Measurements from ENCODE around the gene COLEC11. TPM values are rescaled to one million over a fixed set of nuclear protein-coding genes. Genes with fewer than 3 reads are reported as not detected.
A peak's percentile ranks its signal among the peaks of the same experiment; 100 is the strongest.

COLEC11 gene
- total and polyA plus RNA-seq, 2 of the 13 experiments (the other 11 are each of a cell fraction or from before 2014, with no cell fraction given) = 1.5 to 3.0 TPM

DNA sequence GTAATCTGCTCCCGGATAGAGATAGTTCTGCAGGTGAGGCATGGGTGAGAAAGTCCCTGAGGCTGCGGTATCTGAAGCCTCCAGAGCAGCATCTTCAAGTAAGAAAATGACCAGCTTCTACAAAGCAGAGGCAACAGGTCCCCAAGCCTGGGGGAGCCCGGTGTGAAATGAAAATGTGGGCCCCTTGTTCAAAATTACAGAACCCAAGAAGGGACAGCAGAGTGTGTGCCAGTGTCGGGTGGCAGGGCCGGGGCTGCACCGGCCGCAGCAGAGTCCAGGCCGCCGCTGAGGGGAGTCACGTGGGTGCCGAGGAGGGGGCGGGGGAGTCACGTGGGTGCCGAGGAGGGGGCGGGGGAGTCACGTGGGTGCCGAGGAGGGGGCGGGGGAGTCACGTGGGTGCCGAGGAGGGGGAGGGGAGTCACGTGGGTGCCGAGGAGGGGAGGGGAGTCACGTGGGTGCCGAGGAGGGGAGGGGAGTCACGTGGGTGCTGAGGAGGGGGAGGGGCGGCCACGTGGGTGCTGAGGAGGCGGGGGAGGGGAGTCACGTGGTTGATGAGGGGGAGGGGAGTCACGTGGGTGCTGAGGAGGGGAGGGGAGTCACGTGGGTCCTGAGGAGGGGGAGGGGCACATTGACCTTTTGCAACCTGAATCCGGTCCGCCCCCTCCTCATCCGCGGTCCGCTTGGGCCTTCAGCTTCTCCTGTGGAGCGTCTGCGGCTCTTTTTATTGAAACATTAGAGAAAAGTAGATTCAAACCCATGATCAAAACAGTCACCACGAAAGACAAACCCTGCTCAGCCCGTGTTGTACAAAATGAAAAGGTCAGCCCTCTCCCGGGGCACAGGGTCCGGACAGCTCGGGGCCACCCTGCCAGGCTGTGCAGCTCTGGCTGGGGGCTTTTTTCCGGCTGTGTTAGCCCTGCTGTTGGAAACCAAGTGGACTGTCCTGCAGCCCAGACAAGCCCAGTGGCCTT lies 10.4 kb downstream of the COLEC11 start (continued):
- TF ChIP-seq, protein P1, sequence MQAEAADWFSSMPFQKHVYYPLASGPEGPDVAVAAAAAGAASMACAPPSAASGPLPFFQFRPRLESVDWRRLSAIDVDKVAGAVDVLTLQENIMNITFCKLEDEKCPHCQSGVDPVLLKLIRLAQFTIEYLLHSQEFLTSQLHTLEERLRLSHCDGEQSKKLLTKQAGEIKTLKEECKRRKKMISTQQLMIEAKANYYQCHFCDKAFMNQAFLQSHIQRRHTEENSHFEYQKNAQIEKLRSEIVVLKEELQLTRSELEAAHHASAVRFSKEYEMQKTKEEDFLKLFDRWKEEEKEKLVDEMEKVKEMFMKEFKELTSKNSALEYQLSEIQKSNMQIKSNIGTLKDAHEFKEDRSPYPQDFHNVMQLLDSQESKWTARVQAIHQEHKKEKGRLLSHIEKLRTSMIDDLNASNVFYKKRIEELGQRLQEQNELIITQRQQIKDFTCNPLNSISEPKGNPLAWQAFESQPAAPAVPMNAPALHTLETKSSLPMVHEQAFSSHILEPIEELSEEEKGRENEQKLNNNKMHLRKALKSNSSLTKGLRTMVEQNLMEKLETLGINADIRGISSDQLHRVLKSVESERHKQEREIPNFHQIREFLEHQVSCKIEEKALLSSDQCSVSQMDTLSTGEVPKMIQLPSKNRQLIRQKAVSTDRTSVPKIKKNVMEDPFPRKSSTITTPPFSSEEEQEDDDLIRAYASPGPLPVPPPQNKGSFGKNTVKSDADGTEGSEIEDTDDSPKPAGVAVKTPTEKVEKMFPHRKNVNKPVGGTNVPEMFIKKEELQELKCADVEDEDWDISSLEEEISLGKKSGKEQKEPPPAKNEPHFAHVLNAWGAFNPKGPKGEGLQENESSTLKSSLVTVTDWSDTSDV (CRISPR knock-in tag; IDR thresholded peaks at IDR 0.05) = no peak
- TF ChIP-seq AHR (CRISPR knock-in tag; IDR thresholded peaks at IDR 0.05) = no peak
- TF ChIP-seq CEBPG (CRISPR knock-in tag; IDR thresholded peaks at IDR 0.05) = 0 out of 2 replicates have a peak, but pooled peaks have one; percentile 12
- peak; percentile 71; the same call in 1 of the 2 replicates for TF ChIP-seq SP5 (CRISPR knock-in tag; IDR thresholded peaks at IDR 0.05; ENCODE audit: borderline replicate concordance, low read depth)
- TF ChIP-seq ZNF550 (CRISPR knock-in tag; IDR thresholded peaks at IDR 0.05; ENCODE audit: borderline replicate concordance) = no peak
- no peak for TF ChIP-seq FOXO1 (CRISPR knock-in tag; IDR thresholded peaks at IDR 0.05)
- no peak for TF ChIP-seq ZNF367 (CRISPR knock-in tag; IDR thresholded peaks at IDR 0.05; ENCODE audit: borderline replicate concordance)
- TF ChIP-seq CHD4 (IDR thresholded peaks at IDR 0.05; ENCODE audit: borderline replicate concordance, low read length) = no peak; the same call in 1 of the 2 replicates
- no peak for TF ChIP-seq ZSCAN22 (CRISPR knock-in tag; IDR thresholded peaks at IDR 0.05)
- TF ChIP-seq ZNF570 (CRISPR knock-in tag; IDR thresholded peaks at IDR 0.05; ENCODE audit: borderline replicate concordance) = no peak
- peak; percentile 28; the same call in 1 of the 2 replicates for TF ChIP-seq FOSL2 (CRISPR knock-in tag; IDR thresholded peaks at IDR 0.05)
- TF ChIP-seq ELF4 (CRISPR knock-in tag; IDR thresholded peaks at IDR 0.05; ENCODE audit: borderline replicate concordance) = 0 out of 2 replicates have a peak, but pooled peaks have one; percentile 41
- no peak for TF ChIP-seq ZFP36L2 (CRISPR knock-in tag; IDR thresholded peaks at IDR 0.05)
- no peak for TF ChIP-seq BRCA1 (CRISPR knock-in tag; IDR thresholded peaks at IDR 0.05)
- TF ChIP-seq, protein P2, sequence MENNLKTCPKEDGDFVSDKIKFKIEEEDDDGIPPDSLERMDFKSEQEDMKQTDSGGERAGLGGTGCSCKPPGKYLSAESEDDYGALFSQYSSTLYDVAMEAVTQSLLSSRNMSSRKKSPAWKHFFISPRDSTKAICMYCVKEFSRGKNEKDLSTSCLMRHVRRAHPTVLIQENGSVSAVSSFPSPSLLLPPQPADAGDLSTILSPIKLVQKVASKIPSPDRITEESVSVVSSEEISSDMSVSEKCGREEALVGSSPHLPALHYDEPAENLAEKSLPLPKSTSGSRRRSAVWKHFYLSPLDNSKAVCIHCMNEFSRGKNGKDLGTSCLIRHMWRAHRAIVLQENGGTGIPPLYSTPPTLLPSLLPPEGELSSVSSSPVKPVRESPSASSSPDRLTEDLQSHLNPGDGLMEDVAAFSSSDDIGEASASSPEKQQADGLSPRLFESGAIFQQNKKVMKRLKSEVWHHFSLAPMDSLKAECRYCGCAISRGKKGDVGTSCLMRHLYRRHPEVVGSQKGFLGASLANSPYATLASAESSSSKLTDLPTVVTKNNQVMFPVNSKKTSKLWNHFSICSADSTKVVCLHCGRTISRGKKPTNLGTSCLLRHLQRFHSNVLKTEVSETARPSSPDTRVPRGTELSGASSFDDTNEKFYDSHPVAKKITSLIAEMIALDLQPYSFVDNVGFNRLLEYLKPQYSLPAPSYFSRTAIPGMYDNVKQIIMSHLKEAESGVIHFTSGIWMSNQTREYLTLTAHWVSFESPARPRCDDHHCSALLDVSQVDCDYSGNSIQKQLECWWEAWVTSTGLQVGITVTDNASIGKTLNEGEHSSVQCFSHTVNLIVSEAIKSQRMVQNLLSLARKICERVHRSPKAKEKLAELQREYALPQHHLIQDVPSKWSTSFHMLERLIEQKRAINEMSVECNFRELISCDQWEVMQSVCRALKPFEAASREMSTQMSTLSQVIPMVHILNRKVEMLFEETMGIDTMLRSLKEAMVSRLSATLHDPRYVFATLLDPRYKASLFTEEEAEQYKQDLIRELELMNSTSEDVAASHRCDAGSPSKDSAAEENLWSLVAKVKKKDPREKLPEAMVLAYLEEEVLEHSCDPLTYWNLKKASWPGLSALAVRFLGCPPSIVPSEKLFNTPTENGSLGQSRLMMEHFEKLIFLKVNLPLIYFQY (CRISPR knock-in tag; IDR thresholded peaks at IDR 0.05; ENCODE audit: borderline replicate concordance) = no peak; the same call in none of the 2 replicates
- TF ChIP-seq SIX1 (CRISPR knock-in tag; IDR thresholded peaks at IDR 0.05; ENCODE audit: borderline replicate concordance) = peak; percentile 43
- TF ChIP-seq POLR2AphosphoS5 (IDR thresholded peaks at IDR 0.05; ENCODE audit: low read depth, low read length) = peak; percentile 75
- no peak for TF ChIP-seq CEBPB (IDR thresholded peaks at IDR 0.05; ENCODE audit: borderline replicate concordance, low read depth, low read length)
- TF ChIP-seq ZSCAN30 (CRISPR knock-in tag; IDR thresholded peaks at IDR 0.05) = no peak
- TF ChIP-seq ZNF557 (CRISPR knock-in tag; IDR thresholded peaks at IDR 0.05) = no peak
- TF ChIP-seq GZF1 (CRISPR knock-in tag; IDR thresholded peaks at IDR 0.05) = no peak
- no peak for TF ChIP-seq SAFB2 (CRISPR knock-in tag; IDR thresholded peaks at IDR 0.05; ENCODE audit: borderline replicate concordance, low read depth)
- TF ChIP-seq PRPF4 (IDR thresholded peaks at IDR 0.05; ENCODE audit: low read depth, low read length, poor library complexity, severe bottlenecking) = peak; percentile 67
- TF ChIP-seq LCORL (IDR thresholded peaks at IDR 0.05) = no peak
- TF ChIP-seq LCORL (CRISPR knock-in tag; IDR thresholded peaks at IDR 0.05) = no peak
